Measurements from ENCODE around the gene GPR27. TPM values are rescaled to one million over a fixed set of nuclear protein-coding genes. Genes with fewer than 3 reads are reported as not detected.

The GPR27 gene
- total and polyA plus RNA-seq, 10 of the 15 experiments (the other 5 are each of a cell fraction or from before 2014, with no cell fraction given) = not detected

- TF ChIP-seq ZBTB4 (CRISPR knock-in tag; IDR thresholded peaks at IDR 0.05) (no peak), ZNF207 (IDR thresholded peaks at IDR 0.05; ENCODE audit: borderline replicate concordance) (no peak), RB1 (IDR thresholded peaks at IDR 0.05; ENCODE audit: borderline replicate concordance) (no peak), TAF1 (IDR thresholded peaks at IDR 0.05; ENCODE audit: borderline replicate concordance, low read depth, low read length) (no peak), EGR1 (IDR thresholded peaks at IDR 0.05; ENCODE audit: borderline replicate concordance in 1 of 2, low read depth in 2 of 2, low read length in 2 of 2) (no peak), CEBPZ (IDR thresholded peaks at IDR 0.05; ENCODE audit: low read depth, low read length) (no peak), HDAC6 (IDR thresholded peaks at IDR 0.05; ENCODE audit: unreplicated experiment) (peak; percentile 31), BACH1 (IDR thresholded peaks at IDR 0.05; ENCODE audit: borderline replicate concordance) (no peak), PBX3 (IDR thresholded peaks at IDR 0.05; ENCODE audit: insufficient replicate concordance, low read depth, low read length) (no peak), MYB (IDR thresholded peaks at IDR 0.05; ENCODE audit: borderline replicate concordance, low read depth, low read length) (no peak), MAX (IDR thresholded peaks at IDR 0.05; ENCODE audit: low read depth, low read length) (no peak), TCF3 (IDR thresholded peaks at IDR 0.05; ENCODE audit: borderline replicate concordance, insufficient read depth, low read depth, low read length) (no peak), HDAC2 (IDR thresholded peaks at IDR 0.05) (no peak), ATF7 (IDR thresholded peaks at IDR 0.05; ENCODE audit: low read depth) (no peak), POLR2AphosphoS5 (IDR thresholded peaks at IDR 0.05; ENCODE audit: low read length) (no peak), FOXM1 (IDR thresholded peaks at IDR 0.05; ENCODE audit: low read depth, low read length) (no peak), NR2C2 (IDR thresholded peaks at IDR 0.05; ENCODE audit: borderline replicate concordance, control insufficient read depth, insufficient read length, low read depth) (no peak)
Observed at GRCh38 chr3:71724584-71725270, 28.9 kb upstream of the GPR27 start (continued).
